ENCODE data around the gene STON2.

DNA sequence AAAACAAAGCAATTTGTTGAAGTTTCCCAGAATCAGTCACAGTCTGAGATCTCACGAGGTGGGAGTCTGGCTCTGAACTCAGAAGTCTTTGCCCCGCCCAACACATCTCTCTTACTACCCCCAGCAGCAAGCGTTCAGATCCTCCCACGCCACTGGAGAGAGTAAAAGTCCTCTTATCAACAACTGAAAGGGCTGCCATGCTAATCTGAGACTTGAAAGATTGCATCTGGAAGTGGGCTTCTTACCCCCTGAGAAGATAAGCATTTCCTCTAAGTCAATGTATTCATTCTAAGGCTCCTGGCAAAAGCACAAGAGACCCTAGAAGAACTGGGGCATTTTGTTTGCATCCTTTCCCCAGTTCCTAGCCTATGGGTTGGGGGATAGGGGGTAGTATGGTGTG, 34.1 kb upstream of the STON2 start:
- TF ChIP-seq RARB (CRISPR knock-in tag; IDR thresholded peaks at IDR 0.05) (no peak), GLIS3 (CRISPR knock-in tag; IDR thresholded peaks at IDR 0.05) (no peak), ISL1 (CRISPR knock-in tag; IDR thresholded peaks at IDR 0.05) (no peak), BACH2 (CRISPR knock-in tag; IDR thresholded peaks at IDR 0.05; ENCODE audit: borderline replicate concordance) (no peak), PPARA (CRISPR knock-in tag; IDR thresholded peaks at IDR 0.05; ENCODE audit: borderline replicate concordance) (no peak), TCF4 (CRISPR knock-in tag; IDR thresholded peaks at IDR 0.05; ENCODE audit: borderline replicate concordance) (no peak)
- TF ChIP-seq, protein P1, sequence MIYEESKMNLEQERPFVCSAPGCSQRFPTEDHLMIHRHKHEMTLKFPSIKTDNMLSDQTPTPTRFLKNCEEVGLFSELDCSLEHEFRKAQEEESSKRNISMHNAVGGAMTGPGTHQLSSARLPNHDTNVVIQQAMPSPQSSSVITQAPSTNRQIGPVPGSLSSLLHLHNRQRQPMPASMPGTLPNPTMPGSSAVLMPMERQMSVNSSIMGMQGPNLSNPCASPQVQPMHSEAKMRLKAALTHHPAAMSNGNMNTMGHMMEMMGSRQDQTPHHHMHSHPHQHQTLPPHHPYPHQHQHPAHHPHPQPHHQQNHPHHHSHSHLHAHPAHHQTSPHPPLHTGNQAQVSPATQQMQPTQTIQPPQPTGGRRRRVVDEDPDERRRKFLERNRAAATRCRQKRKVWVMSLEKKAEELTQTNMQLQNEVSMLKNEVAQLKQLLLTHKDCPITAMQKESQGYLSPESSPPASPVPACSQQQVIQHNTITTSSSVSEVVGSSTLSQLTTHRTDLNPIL (CRISPR knock-in tag; IDR thresholded peaks at IDR 0.05; ENCODE audit: low read depth): no peak
- TF ChIP-seq, protein P2, sequence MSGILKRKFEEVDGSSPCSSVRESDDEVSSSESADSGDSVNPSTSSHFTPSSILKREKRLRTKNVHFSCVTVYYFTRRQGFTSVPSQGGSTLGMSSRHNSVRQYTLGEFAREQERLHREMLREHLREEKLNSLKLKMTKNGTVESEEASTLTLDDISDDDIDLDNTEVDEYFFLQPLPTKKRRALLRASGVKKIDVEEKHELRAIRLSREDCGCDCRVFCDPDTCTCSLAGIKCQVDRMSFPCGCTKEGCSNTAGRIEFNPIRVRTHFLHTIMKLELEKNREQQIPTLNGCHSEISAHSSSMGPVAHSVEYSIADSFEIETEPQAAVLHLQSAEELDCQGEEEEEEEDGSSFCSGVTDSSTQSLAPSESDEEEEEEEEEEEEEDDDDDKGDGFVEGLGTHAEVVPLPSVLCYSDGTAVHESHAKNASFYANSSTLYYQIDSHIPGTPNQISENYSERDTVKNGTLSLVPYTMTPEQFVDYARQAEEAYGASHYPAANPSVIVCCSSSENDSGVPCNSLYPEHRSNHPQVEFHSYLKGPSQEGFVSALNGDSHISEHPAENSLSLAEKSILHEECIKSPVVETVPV (CRISPR knock-in tag; IDR thresholded peaks at IDR 0.05): no peak
- TF ChIP-seq, protein P3, sequence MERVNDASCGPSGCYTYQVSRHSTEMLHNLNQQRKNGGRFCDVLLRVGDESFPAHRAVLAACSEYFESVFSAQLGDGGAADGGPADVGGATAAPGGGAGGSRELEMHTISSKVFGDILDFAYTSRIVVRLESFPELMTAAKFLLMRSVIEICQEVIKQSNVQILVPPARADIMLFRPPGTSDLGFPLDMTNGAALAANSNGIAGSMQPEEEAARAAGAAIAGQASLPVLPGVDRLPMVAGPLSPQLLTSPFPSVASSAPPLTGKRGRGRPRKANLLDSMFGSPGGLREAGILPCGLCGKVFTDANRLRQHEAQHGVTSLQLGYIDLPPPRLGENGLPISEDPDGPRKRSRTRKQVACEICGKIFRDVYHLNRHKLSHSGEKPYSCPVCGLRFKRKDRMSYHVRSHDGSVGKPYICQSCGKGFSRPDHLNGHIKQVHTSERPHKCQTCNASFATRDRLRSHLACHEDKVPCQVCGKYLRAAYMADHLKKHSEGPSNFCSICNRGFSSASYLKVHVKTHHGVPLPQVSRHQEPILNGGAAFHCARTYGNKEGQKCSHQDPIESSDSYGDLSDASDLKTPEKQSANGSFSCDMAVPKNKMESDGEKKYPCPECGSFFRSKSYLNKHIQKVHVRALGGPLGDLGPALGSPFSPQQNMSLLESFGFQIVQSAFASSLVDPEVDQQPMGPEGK (CRISPR knock-in tag; IDR thresholded peaks at IDR 0.05; ENCODE audit: borderline replicate concordance): no peak
- TF ChIP-seq, protein P4, sequence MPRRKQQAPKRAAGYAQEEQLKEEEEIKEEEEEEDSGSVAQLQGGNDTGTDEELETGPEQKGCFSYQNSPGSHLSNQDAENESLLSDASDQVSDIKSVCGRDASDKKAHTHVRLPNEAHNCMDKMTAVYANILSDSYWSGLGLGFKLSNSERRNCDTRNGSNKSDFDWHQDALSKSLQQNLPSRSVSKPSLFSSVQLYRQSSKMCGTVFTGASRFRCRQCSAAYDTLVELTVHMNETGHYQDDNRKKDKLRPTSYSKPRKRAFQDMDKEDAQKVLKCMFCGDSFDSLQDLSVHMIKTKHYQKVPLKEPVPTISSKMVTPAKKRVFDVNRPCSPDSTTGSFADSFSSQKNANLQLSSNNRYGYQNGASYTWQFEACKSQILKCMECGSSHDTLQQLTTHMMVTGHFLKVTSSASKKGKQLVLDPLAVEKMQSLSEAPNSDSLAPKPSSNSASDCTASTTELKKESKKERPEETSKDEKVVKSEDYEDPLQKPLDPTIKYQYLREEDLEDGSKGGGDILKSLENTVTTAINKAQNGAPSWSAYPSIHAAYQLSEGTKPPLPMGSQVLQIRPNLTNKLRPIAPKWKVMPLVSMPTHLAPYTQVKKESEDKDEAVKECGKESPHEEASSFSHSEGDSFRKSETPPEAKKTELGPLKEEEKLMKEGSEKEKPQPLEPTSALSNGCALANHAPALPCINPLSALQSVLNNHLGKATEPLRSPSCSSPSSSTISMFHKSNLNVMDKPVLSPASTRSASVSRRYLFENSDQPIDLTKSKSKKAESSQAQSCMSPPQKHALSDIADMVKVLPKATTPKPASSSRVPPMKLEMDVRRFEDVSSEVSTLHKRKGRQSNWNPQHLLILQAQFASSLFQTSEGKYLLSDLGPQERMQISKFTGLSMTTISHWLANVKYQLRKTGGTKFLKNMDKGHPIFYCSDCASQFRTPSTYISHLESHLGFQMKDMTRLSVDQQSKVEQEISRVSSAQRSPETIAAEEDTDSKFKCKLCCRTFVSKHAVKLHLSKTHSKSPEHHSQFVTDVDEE (CRISPR knock-in tag; IDR thresholded peaks at IDR 0.05): no peak

All from SK-N-SH treated with all-trans-retinoic acid at 6 μM for 48 hours (cell line).